Neutrophil (primary cell): ENCODE data around the gene FBXO17.

Source experiments
- H3K27ac ChIP-seq: fragments of 200-600 bp; sonication (generic); 2 replicates; pipeline ENCODE4 v1.5.1; 2016; ENCODE audit warnings: mild to moderate bottlenecking, moderate library complexity
- H3K27me3 ChIP-seq: fragments of 200-600 bp; sonication (generic); 2 replicates; pipeline ENCODE4 v1.6.0; 2016; ENCODE audit warnings: mild to moderate bottlenecking
- H3K36me3 ChIP-seq: fragments of 200-600 bp; sonication (generic); 2 replicates; pipeline ENCODE4 v1.5.1; 2017
- H3K4me1 ChIP-seq, 2 experiments: fragments of 200-600 bp in 1 of 2; sonication (generic) in 1 of 2; 1 replicate in 1 of 2; 2 replicates in 1 of 2; pipeline versions ENCODE4 v1.5.1 to v1.6.1; 2013 to 2016; ENCODE audit warnings: low read depth in 1 of 2, low read length in 1 of 2, mild to moderate bottlenecking in 1 of 2, moderate library complexity in 1 of 2; ENCODE audit not compliant: control insufficient read depth in 1 of 2, insufficient read depth in 1 of 2
- H3K4me3 ChIP-seq, 2 experiments: fragments of 200-600 bp in 1 of 2; sonication (generic) in 1 of 2; 1 replicate in 1 of 2; 2 replicates in 1 of 2; pipeline ENCODE4 v1.5.1; 2013 to 2016; ENCODE audit warnings: low read depth in 1 of 2, low read length in 1 of 2, mild to moderate bottlenecking in 1 of 2, moderate library complexity in 1 of 2
- H3K9me3 ChIP-seq: fragments of 200-600 bp; sonication (generic); 2 replicates; pipeline ENCODE4 v1.5.1; 2016
- CTCF ChIP-seq: fragments of 200-600 bp; sonication (generic); IDR thresholded peaks from 2 replicates; pipeline ENCODE4 v1.5.1; 2016; ENCODE audit warnings: antibody characterized with exemption

Gene FBXO17

DNA sequence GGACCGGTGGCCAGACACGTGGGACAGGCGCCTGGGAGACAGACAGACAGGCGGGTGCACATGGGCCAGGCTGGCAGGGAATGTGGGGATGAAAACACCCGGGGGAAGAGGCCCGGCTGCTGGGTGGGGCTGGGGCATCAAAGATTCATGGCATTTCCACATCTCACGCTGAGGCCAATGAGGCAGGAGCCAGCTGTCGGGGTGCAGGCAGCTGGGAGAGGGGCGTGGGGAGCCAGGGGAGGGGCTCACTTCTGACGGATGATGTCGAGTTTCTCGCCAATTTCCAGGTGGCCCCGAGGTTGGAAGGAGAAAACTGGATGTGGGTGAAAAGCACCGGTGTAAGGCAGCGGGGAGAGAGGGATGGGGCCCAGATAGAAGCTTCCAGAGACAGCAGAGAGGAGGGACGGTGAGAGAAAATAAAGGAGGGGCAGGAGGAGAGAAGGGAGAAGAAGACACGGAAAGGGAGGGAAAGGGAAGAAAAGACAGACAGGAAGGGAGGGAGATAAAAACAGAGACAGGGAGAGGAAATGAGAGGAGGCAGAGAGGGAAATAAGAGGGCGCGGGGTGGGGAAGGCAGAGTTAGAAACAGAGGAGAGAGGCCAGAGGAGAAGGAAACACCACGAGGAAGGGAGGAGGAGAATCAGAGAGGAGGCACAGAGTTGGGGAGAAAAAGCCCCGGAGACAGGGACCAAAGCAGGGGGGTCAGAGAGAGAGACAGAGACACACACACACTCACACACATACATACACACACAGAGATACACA lies 55.5 kb downstream of the FBXO17 start:
- H3K4me3 ChIP-seq = no peak overlapping the region
- no peaks in the 10 kb centered on the region for H3K4me1 ChIP-seq
- no peak for TF ChIP-seq CTCF
- H3K27ac ChIP-seq = no peak overlapping the region
- no peaks in the 10 kb centered on the region for H3K36me3 ChIP-seq
- no peaks in the 10 kb centered on the region for H3K27me3 ChIP-seq
- H3K9me3 ChIP-seq = no peaks in the 10 kb centered on the region

- no peak overlapping the region for H3K4me3 ChIP-seq
- no peak for TF ChIP-seq CTCF
- H3K27ac ChIP-seq = no peak overlapping the region
- H3K9me3 ChIP-seq = no peaks in the 10 kb centered on the region
- no peaks in the 10 kb centered on the region for H3K36me3 ChIP-seq
- no peaks in the 10 kb centered on the region for H3K27me3 ChIP-seq
- H3K4me1 ChIP-seq = no peaks in the 10 kb centered on the region
Measured at GRCh38 chr19:38918526-38918925, 57.0 kb downstream of the FBXO17 start.

DNA sequence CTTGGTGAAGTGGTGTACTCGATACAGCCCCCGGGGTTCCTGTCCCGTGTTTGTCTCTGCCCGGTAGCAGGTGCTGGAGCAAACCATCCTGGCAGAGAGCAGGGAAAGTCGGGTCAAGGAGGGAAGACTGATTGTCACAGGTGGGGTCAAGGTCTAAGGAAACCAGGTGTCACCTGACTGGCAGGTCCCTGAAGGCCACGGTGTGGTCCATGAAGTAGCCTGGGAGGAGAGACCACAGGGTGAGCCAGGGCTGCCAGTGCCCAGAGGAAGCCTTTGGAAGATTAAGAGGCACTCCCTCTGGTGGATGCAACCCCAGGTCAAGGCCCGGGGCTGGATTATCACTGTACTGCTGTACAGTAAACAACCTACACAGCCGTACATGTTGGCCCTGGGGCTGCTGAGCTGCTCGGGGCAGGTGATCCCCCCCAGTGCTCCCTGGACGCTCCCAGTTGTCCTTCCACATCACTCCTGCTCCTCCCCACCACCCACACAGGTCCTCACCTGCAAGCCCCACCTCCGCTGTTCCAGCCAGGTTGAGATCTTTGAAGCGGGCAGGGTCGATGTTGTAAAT lies 57.5 kb downstream of the FBXO17 start:
- TF ChIP-seq CTCF = no peak
- H3K27ac ChIP-seq = no peak overlapping the region
- H3K9me3 ChIP-seq = no peaks in the 10 kb centered on the region
- no peaks in the 10 kb centered on the region for H3K36me3 ChIP-seq
- no peaks in the 10 kb centered on the region for H3K27me3 ChIP-seq
- no peaks in the 10 kb centered on the region for H3K4me1 ChIP-seq
- no peak overlapping the region for H3K4me3 ChIP-seq

- Histone ChIP-seq H3K27me3 (peaks cover under 1% of the 10 kb centered on the region), H3K4me1 (no peaks in the 10 kb centered on the region), H3K36me3 (no peaks in the 10 kb centered on the region), H3K9me3 (no peaks in the 10 kb centered on the region), H3K27ac (no peak overlapping the region), H3K4me3 (no peak overlapping the region)
- no peak for TF ChIP-seq CTCF
Measured at GRCh38 chr19:38917516-38917915, 58.0 kb downstream of the FBXO17 start.

DNA sequence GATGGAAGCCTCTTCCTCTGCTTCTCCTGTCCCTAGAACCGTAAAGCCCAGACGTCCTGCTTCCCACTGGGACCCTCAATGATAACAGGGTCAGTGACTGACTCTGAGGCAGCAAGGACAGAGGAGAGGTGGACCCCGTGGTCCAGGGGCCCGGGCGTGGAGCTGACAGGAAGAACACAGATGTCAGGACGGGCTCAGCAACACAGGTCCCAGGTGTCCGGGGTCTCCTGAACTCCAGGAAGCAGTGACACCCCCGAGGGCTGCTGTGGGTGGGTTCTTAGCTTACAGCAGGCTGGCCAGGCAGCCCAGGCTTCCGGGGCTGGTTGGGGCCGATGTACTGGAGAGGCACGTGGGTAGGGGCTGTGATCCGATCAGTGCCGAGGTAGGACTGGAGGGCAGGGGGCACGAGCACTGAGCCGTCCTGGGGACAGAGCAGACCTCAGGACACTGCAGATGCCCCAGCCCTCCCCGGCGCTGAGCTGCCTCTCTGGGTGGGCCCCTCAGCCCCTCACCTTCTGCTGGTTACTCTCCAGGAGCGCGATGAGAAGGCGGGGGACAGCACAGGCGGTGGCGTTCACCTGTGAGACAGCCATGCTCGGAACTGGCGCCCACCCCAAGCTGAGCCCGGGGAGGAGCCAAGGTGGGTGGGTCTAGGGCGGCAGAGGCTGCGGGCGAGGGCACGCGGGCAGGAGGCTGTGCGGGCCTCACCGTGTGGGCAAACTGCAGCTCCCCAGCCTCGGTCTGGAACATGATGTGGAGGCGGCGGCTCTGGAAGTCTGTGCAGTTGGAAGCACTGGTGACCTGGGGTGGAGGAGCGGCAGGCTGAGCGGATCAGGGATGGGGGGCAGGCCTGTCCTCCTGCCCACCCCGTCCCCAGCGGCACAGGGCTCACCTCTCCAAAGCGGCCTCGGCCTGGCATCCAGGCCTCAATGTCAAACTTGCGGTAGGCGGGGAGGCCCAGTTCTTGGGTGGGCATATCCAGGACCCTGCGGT lies 59.9 kb downstream of the FBXO17 start:
- Histone ChIP-seq H3K27me3 (peaks cover 11% of the 10 kb centered on the region), H3K4me1 (no peaks in the 10 kb centered on the region), H3K9me3 (no peaks in the 10 kb centered on the region), H3K27ac (no peak overlapping the region), H3K36me3 (no peaks in the 10 kb centered on the region), H3K4me3 (no peak overlapping the region)
- TF ChIP-seq CTCF = no peak
